GM23338 (cell line): Measurements from ENCODE around the gene PRKCG.

Experiments
- CTCF ChIP-seq, 2 experiments: fragments of 200-600 bp in 1 of 2; sonication (generic) in 1 of 2; conservative IDR thresholded peaks; 2 replicates each; pipeline versions ENCODE4 v1.5.1 to v1.6.1; 2016 to 2017; ENCODE audit warnings: antibody characterized with exemption in 2 of 2, low read depth in 2 of 2, mild to moderate bottlenecking in 2 of 2, moderate library complexity in 1 of 2
- NANOG ChIP-seq: IDR thresholded peaks from 2 replicates; pipeline ENCODE4 v1.6.1; 2016; ENCODE audit warnings: antibody characterized with exemption, borderline replicate concordance

GRCh38 chr19:53951947-53952346 lies 70.0 kb downstream of the PRKCG start:
- TF ChIP-seq CTCF (conservative IDR thresholded peaks at IDR 0.05; ENCODE audit: low read depth in 2 of 2): no peak
- TF ChIP-seq NANOG: no peak
